Keratinocyte (primary cell): ENCODE measurements around the gene GLUD1.

ENCODE experiments used
- EZH2 ChIP-seq: IDR thresholded peaks from one replicate; pipeline ENCODE4 v1.6.1; 2012; ENCODE audit warnings: inconsistent platforms, mild to moderate bottlenecking, low read length, moderate library complexity
- TF ChIP-seq, protein P1 (sequence below), 3 experiments: IDR thresholded peaks in 1 of 3; conservative IDR thresholded peaks in 1 of 3; optimal IDR thresholded peaks in 1 of 3; 2 replicates in 2 of 3; 3 replicates in 1 of 3; pipeline versions ENCODE3 to v1.5.1; 2011; ENCODE audit warnings: low read length in 3 of 3, mild to moderate bottlenecking in 3 of 3, moderate library complexity in 2 of 3, control low read depth in 1 of 3, inconsistent platforms in 1 of 3; ENCODE audit not compliant: insufficient read depth in 2 of 3; ENCODE audit errors: extremely low read depth in 1 of 3

DNA sequence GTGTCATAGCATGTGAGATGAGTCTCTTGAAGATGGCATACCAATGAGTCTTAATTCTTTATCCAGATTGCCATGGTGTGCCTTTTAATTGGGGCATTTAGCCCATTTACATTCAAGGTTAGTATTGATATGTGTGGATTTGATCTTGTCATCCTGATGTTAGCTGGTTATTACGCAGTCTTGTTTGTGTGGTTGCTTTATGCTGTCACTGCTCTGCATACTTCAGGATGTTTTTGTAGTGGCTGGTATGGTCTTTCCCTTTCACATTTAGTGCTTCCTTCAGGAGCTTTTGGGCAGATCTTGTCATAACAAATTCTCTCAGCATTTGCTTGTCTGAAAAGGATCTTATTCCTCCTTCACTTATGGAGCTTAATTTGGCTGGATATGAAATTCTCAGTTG lies 58.0 kb downstream of the GLUD1 start:
- no peak for TF ChIP-seq EZH2
- TF ChIP-seq, protein P1, sequence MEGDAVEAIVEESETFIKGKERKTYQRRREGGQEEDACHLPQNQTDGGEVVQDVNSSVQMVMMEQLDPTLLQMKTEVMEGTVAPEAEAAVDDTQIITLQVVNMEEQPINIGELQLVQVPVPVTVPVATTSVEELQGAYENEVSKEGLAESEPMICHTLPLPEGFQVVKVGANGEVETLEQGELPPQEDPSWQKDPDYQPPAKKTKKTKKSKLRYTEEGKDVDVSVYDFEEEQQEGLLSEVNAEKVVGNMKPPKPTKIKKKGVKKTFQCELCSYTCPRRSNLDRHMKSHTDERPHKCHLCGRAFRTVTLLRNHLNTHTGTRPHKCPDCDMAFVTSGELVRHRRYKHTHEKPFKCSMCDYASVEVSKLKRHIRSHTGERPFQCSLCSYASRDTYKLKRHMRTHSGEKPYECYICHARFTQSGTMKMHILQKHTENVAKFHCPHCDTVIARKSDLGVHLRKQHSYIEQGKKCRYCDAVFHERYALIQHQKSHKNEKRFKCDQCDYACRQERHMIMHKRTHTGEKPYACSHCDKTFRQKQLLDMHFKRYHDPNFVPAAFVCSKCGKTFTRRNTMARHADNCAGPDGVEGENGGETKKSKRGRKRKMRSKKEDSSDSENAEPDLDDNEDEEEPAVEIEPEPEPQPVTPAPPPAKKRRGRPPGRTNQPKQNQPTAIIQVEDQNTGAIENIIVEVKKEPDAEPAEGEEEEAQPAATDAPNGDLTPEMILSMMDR (optimal IDR thresholded peaks at IDR 0.05 in 1 of 3, IDR thresholded peaks at IDR 0.05 in 1 of 3, conservative IDR thresholded peaks at IDR 0.05 in 1 of 3; ENCODE audit: extremely low read depth in 1 of 3, insufficient read depth in 2 of 3, low read length in 3 of 3): no peak
